ENCODE results near the gene EDN3. TPM values are rescaled to one million over a fixed set of nuclear protein-coding genes. Genes with fewer than 3 reads are reported as not detected.

Gene EDN3
- total and polyA plus RNA-seq, 2 experiments from 2014 or later: 0.13 to 0.17 TPM

GRCh38 chr20:59295531-59295930 lies 4.9 kb upstream of the EDN3 start:
- Mint-ChIP-seq H3K27me3 (ENCODE audit: insufficient read depth, low read depth, poor library complexity) (peaks cover 27% of the 10 kb centered on the region), H3K36me3 (ENCODE audit: low read depth) (no peaks in the 10 kb centered on the region), H3K4me1 (peaks cover 7% of the 10 kb centered on the region; the same call in 2 of the 3 replicates), H3K9me3 (no peaks in the 10 kb centered on the region), H3K4me3 (no peak overlapping the region), H3K27ac (no peak overlapping the region)
- ATAC-seq (no peak), DNase-seq (ENCODE audit: low spot score) (no peak)
- no peak overlapping the region for H2AFZ ChIP-seq
- no peaks in the 10 kb centered on the region for H3K79me2 ChIP-seq (replicated peaks; ENCODE audit: insufficient read depth)
- TF ChIP-seq CREB1 (CRISPR knock-in tag; IDR thresholded peaks at IDR 0.05; ENCODE audit: low read depth): no peak
- TF ChIP-seq REST (IDR thresholded peaks at IDR 0.05; ENCODE audit: unreplicated experiment): no peak
- TF ChIP-seq EZH2 (IDR thresholded peaks at IDR 0.05; ENCODE audit: low read depth, unreplicated experiment): no peak
- no peak for TF ChIP-seq JUNB (IDR thresholded peaks at IDR 0.05; ENCODE audit: unreplicated experiment)
- no peak for TF ChIP-seq ZNF462 (CRISPR knock-in tag; IDR thresholded peaks at IDR 0.05)
- no peak for TF ChIP-seq ETS1 (IDR thresholded peaks at IDR 0.05)
- no peak for TF ChIP-seq STAT1 (IDR thresholded peaks at IDR 0.05; ENCODE audit: unreplicated experiment)
- no peak for TF ChIP-seq POLR2AphosphoS5 (IDR thresholded peaks at IDR 0.05; ENCODE audit: low read depth)
- no peak for TF ChIP-seq NANOG (IDR thresholded peaks at IDR 0.05; ENCODE audit: borderline replicate concordance)
- TF ChIP-seq ZNF331 (CRISPR knock-in tag; IDR thresholded peaks at IDR 0.05; ENCODE audit: low read depth): no peak
- TF ChIP-seq CTCF (conservative IDR thresholded peaks at IDR 0.05; ENCODE audit: low read depth in 2 of 2): no peak
- no peak for TF ChIP-seq ZNF114 (CRISPR knock-in tag; IDR thresholded peaks at IDR 0.05)
- TF ChIP-seq EZH2phosphoT487 (IDR thresholded peaks at IDR 0.05; ENCODE audit: unreplicated experiment): no peak
- H3F3A ChIP-seq (replicated peaks; ENCODE audit: low read depth): no peaks in the 10 kb centered on the region
- peaks cover 4% of the 10 kb centered on the region; the same call in 1 of the 2 replicates for H3K4me1 ChIP-seq (ENCODE audit: insufficient read depth)
- no peaks in the 10 kb centered on the region for H3K36me3 ChIP-seq (ENCODE audit: insufficient read depth)
- no peak overlapping the region for H3K27ac ChIP-seq (ENCODE audit: low read depth)
- H4K20me1 ChIP-seq (replicated peaks; ENCODE audit: insufficient read depth): no peaks in the 10 kb centered on the region
- 0 out of 2 replicates have a peak, but pooled peaks cover 8% of the 10 kb centered on the region for H3K9me2 ChIP-seq (ENCODE audit: insufficient read depth)
- H3K4me2 ChIP-seq: no peak overlapping the region
- no peak overlapping the region for H3K4me3 ChIP-seq
- peaks cover 22% of the 10 kb centered on the region for H3K27me3 ChIP-seq (ENCODE audit: insufficient read depth)

Measured in GM23338 (cell line).